ENCODE data around the gene LNP1. TPM values are rescaled to one million over a fixed set of nuclear protein-coding genes. Genes with fewer than 3 reads are reported as not detected.

The LNP1 gene
- total RNA-seq, 1 experiment from 2014 or later: 6.7 TPM

DNA sequence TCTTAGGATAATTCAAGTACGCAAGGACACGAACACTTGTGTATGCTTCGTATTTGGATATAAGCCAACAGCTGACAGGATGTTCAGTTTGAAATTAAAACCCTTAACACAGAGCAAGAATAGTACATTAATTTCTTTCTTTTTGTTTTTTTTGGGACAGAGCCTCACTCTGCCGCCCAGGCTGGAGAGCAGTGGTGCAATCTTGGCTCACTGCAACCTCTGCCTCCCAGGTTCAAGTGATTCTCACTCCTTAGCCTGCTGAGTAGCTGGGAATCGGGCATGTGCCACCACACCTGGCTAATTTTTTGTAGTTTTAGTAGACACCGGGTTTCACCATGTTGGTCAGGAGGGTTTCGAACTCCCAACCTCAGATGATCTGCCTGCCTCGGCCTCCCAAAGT lies 32.9 kb upstream of the LNP1 start:
- CTCF ChIA-PET: no interaction called here
- no peak for ATAC-seq
- Mint-ChIP-seq H3K4me1 (peaks cover 7% of the 10 kb centered on the region; the same call in 1 of the 2 replicates), H3K9me3 (0 out of 2 replicates have a peak, but pooled peaks cover 3% of the 10 kb centered on the region), H3K27me3 (ENCODE audit: low read depth) (no peaks in the 10 kb centered on the region), H3K36me3 (peaks cover 53% of the 10 kb centered on the region), H3K27ac (no peak overlapping the region), H3K4me3 (no peak overlapping the region)
- POLR2A ChIA-PET: no interaction called here
- TF ChIP-seq, protein P1, sequence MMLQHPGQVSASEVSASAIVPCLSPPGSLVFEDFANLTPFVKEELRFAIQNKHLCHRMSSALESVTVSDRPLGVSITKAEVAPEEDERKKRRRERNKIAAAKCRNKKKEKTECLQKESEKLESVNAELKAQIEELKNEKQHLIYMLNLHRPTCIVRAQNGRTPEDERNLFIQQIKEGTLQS (CRISPR knock-in tag; conservative IDR thresholded peaks at IDR 0.05): no peak
- no peak for TF ChIP-seq JUN (CRISPR knock-in tag; IDR thresholded peaks at IDR 0.05)
- TF ChIP-seq PRRX2 (CRISPR knock-in tag; IDR thresholded peaks at IDR 0.05): no peak
- TF ChIP-seq, protein P2, sequence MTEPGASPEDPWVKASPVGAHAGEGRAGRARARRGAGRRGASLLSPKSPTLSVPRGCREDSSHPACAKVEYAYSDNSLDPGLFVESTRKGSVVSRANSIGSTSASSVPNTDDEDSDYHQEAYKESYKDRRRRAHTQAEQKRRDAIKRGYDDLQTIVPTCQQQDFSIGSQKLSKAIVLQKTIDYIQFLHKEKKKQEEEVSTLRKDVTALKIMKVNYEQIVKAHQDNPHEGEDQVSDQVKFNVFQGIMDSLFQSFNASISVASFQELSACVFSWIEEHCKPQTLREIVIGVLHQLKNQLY (CRISPR knock-in tag; IDR thresholded peaks at IDR 0.05): no peak
- no peak for DNase-seq (ENCODE audit: low spot score)

DNA sequence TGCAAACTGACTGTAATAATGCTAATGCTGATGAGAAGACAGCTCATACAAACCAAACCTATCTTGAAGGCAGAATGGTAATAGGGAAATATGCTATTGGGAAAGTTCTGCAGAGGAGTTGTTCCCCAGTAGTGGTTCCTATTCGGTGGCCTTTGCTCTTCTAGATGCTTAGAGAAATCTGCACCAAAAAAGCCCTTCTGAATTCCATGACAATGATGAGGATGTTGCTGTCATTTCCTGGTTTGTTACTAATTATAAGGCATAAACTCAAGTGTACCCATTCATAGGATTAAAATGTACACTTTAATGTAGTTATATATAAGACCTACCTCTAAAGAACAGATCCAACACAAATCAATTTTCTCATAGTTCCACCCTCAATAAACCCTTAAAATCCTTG lies 30.6 kb upstream of the LNP1 start:
- DNase-seq (ENCODE audit: low spot score) (no peak), ATAC-seq (no peak)
- no peak for TF ChIP-seq IRF2 (CRISPR knock-in tag; IDR thresholded peaks at IDR 0.05; ENCODE audit: borderline replicate concordance, low read depth)
- no peak for TF ChIP-seq RORB (CRISPR knock-in tag; IDR thresholded peaks at IDR 0.05)
- no peak for TF ChIP-seq FOXP1 (CRISPR knock-in tag; IDR thresholded peaks at IDR 0.05; ENCODE audit: borderline replicate concordance)
- TF ChIP-seq, protein P3, sequence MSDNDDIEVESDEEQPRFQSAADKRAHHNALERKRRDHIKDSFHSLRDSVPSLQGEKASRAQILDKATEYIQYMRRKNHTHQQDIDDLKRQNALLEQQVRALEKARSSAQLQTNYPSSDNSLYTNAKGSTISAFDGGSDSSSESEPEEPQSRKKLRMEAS (CRISPR knock-in tag; IDR thresholded peaks at IDR 0.05): no peak
- TF ChIP-seq, protein P4, sequence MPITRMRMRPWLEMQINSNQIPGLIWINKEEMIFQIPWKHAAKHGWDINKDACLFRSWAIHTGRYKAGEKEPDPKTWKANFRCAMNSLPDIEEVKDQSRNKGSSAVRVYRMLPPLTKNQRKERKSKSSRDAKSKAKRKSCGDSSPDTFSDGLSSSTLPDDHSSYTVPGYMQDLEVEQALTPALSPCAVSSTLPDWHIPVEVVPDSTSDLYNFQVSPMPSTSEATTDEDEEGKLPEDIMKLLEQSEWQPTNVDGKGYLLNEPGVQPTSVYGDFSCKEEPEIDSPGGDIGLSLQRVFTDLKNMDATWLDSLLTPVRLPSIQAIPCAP (CRISPR knock-in tag; IDR thresholded peaks at IDR 0.05): no peak
- no peak for TF ChIP-seq TCF7 (CRISPR knock-in tag; IDR thresholded peaks at IDR 0.05; ENCODE audit: low read depth)
- no peak for TF ChIP-seq ZBTB21 (CRISPR knock-in tag; IDR thresholded peaks at IDR 0.05; ENCODE audit: borderline replicate concordance)
- no peak for TF ChIP-seq GABPB1 (CRISPR knock-in tag; IDR thresholded peaks at IDR 0.05)
- no peak for TF ChIP-seq ZNF138 (CRISPR knock-in tag; conservative IDR thresholded peaks at IDR 0.05)
- TF ChIP-seq RELA (CRISPR knock-in tag; IDR thresholded peaks at IDR 0.05; ENCODE audit: borderline replicate concordance): no peak
- TF ChIP-seq, protein P5, sequence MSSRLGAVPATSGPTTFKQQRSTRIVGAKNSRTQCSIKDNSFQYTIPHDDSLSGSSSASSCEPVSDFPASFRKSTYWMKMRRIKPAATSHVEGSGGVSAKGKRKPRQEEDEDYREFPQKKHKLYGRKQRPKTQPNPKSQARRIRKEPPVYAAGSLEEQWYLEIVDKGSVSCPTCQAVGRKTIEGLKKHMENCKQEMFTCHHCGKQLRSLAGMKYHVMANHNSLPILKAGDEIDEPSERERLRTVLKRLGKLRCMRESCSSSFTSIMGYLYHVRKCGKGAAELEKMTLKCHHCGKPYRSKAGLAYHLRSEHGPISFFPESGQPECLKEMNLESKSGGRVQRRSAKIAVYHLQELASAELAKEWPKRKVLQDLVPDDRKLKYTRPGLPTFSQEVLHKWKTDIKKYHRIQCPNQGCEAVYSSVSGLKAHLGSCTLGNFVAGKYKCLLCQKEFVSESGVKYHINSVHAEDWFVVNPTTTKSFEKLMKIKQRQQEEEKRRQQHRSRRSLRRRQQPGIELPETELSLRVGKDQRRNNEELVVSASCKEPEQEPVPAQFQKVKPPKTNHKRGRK (CRISPR knock-in tag; IDR thresholded peaks at IDR 0.05; ENCODE audit: borderline replicate concordance): no peak
- ChIA-PET POLR2A (no interaction called here), CTCF (no interaction called here)
- Mint-ChIP-seq H3K4me1 (peaks cover 7% of the 10 kb centered on the region; the same call in 1 of the 2 replicates), H3K36me3 (peaks cover 37% of the 10 kb centered on the region), H3K9me3 (no peaks in the 10 kb centered on the region), H3K27me3 (ENCODE audit: low read depth) (no peaks in the 10 kb centered on the region), H3K27ac (no peak overlapping the region), H3K4me3 (no peak overlapping the region)

DNA sequence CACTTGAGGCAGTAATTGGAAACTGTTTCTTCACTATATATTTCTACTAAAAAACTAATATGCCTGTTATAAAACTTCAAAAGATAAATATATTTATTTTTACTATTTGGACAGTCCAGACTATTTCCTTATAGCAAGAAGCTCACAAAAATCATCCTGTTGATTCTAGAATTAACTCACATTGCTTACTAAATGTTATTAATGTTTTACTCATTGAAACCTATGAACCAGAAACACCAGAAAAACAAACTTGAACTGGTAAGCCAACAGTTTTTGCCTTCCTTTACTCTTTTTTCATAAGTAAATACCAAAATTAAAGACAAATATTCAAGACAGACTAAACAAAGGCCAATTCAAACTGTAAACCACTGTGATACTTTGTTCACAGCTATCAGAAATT lies 26.8 kb upstream of the LNP1 start:
- H3K9me3 Mint-ChIP-seq: no peaks in the 10 kb centered on the region
- H3K4me3 Mint-ChIP-seq: no peak overlapping the region
- H3K27me3 Mint-ChIP-seq (ENCODE audit: low read depth): no peaks in the 10 kb centered on the region
- ChIA-PET POLR2A (interaction anchor here (0.7 kb wide), 1 partner anchor 171 kb away, joined by 4 read pairs; no protein-coding TSS in a partner anchor), CTCF (no interaction called here)
- no peak overlapping the region for H3K27ac Mint-ChIP-seq
- no peak for DNase-seq (ENCODE audit: low spot score)
- no peak for ATAC-seq
- peaks cover 50% of the 10 kb centered on the region for H3K36me3 Mint-ChIP-seq
- H3K4me1 Mint-ChIP-seq: peaks cover 7% of the 10 kb centered on the region; the same call in 1 of the 2 replicates
- no peak for TF ChIP-seq NFYB (CRISPR knock-in tag; conservative IDR thresholded peaks at IDR 0.05; ENCODE audit: low read depth)
- TF ChIP-seq, protein P6, sequence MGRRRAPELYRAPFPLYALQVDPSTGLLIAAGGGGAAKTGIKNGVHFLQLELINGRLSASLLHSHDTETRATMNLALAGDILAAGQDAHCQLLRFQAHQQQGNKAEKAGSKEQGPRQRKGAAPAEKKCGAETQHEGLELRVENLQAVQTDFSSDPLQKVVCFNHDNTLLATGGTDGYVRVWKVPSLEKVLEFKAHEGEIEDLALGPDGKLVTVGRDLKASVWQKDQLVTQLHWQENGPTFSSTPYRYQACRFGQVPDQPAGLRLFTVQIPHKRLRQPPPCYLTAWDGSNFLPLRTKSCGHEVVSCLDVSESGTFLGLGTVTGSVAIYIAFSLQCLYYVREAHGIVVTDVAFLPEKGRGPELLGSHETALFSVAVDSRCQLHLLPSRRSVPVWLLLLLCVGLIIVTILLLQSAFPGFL (CRISPR knock-in tag; IDR thresholded peaks at IDR 0.05; ENCODE audit: borderline replicate concordance): no peak
- TF ChIP-seq, protein P7, sequence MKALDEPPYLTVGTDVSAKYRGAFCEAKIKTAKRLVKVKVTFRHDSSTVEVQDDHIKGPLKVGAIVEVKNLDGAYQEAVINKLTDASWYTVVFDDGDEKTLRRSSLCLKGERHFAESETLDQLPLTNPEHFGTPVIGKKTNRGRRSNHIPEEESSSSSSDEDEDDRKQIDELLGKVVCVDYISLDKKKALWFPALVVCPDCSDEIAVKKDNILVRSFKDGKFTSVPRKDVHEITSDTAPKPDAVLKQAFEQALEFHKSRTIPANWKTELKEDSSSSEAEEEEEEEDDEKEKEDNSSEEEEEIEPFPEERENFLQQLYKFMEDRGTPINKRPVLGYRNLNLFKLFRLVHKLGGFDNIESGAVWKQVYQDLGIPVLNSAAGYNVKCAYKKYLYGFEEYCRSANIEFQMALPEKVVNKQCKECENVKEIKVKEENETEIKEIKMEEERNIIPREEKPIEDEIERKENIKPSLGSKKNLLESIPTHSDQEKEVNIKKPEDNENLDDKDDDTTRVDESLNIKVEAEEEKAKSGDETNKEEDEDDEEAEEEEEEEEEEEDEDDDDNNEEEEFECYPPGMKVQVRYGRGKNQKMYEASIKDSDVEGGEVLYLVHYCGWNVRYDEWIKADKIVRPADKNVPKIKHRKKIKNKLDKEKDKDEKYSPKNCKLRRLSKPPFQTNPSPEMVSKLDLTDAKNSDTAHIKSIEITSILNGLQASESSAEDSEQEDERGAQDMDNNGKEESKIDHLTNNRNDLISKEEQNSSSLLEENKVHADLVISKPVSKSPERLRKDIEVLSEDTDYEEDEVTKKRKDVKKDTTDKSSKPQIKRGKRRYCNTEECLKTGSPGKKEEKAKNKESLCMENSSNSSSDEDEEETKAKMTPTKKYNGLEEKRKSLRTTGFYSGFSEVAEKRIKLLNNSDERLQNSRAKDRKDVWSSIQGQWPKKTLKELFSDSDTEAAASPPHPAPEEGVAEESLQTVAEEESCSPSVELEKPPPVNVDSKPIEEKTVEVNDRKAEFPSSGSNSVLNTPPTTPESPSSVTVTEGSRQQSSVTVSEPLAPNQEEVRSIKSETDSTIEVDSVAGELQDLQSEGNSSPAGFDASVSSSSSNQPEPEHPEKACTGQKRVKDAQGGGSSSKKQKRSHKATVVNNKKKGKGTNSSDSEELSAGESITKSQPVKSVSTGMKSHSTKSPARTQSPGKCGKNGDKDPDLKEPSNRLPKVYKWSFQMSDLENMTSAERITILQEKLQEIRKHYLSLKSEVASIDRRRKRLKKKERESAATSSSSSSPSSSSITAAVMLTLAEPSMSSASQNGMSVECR (CRISPR knock-in tag; IDR thresholded peaks at IDR 0.05; ENCODE audit: borderline replicate concordance): no peak
- TF ChIP-seq, protein P8, sequence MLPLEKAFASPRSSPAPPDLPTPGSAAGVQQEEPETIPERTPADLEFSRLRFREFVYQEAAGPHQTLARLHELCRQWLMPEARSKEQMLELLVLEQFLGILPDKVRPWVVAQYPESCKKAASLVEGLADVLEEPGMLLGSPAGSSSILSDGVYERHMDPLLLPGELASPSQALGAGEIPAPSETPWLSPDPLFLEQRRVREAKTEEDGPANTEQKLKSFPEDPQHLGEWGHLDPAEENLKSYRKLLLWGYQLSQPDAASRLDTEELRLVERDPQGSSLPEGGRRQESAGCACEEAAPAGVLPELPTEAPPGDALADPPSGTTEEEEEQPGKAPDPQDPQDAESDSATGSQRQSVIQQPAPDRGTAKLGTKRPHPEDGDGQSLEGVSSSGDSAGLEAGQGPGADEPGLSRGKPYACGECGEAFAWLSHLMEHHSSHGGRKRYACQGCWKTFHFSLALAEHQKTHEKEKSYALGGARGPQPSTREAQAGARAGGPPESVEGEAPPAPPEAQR (CRISPR knock-in tag; IDR thresholded peaks at IDR 0.05): no peak
